Measurements from ENCODE around the gene SERPINE1.
A peak's percentile ranks its signal among the peaks of the same experiment; 100 is the strongest.

Gene SERPINE1

DNA sequence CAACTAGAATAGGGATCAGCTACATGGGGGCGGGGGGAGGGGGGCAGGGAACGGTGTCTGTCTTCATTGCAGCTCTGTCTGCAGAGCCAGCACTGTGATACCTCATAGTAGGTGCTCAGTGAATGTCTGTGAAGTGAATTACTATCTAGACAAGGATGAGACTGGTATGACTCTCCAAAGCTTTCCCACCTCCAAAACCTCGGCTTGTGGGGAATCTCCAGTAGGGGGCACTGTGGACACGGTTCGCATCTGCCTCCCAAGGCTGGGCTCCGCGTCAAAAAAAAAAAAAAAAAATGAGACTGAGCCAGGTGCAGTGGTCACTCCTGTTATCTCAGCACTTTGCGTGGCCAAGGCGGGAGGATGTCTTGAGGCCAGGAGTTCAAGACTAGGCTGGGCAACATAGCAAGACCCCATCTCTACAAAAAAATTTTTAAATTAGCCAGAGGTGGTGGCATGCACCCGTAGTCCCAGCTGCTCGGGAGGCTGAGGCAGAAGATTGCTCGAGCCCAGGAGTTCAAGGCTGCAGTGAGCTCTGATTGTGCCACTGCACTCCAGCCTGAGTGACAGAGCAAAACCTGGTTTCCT, 32.0 kb upstream of the SERPINE1 start:
- DNase-seq (ENCODE audit: low read depth): peak; percentile 77
- no peak overlapping the region for H3K4me3 ChIP-seq (ENCODE audit: low read depth, low read length)

DNA sequence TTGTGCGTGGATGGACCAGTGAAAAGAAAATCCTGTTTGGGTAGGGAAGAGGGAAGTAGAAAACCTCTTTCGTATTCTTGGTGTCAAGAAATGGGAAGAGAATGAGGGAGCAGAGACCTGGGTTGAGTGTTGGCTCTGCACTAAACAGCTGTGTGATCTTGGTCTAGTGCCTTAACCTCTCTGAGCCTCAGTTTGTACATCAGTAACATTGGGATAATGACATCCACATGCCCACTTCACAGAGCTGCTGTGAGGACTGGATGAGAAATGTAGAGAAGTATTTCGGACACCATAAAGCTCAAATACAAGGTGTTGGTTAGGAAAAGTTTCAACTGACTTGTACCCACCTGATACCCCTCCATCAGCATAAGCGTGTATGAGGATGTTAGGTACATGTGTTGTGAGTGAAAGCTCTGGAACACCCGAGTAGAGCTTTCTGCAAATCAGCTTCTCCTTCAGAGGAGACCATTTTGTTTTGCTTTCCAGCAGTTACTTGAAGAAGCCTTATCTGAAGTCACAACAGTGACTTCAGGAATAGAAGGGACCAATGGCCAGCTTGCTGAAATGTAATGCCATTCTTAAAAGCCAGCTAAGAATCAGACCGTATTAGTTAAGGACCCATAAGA, 30.5 kb upstream of the SERPINE1 start:
- no peak overlapping the region for H3K4me3 ChIP-seq (ENCODE audit: low read depth, low read length)
- DNase-seq (ENCODE audit: low read depth): no peak
- no peak for TF ChIP-seq MYC (IDR thresholded peaks at IDR 0.05; ENCODE audit: low read depth, low read length)
- TF ChIP-seq, protein P1, sequence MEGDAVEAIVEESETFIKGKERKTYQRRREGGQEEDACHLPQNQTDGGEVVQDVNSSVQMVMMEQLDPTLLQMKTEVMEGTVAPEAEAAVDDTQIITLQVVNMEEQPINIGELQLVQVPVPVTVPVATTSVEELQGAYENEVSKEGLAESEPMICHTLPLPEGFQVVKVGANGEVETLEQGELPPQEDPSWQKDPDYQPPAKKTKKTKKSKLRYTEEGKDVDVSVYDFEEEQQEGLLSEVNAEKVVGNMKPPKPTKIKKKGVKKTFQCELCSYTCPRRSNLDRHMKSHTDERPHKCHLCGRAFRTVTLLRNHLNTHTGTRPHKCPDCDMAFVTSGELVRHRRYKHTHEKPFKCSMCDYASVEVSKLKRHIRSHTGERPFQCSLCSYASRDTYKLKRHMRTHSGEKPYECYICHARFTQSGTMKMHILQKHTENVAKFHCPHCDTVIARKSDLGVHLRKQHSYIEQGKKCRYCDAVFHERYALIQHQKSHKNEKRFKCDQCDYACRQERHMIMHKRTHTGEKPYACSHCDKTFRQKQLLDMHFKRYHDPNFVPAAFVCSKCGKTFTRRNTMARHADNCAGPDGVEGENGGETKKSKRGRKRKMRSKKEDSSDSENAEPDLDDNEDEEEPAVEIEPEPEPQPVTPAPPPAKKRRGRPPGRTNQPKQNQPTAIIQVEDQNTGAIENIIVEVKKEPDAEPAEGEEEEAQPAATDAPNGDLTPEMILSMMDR (IDR thresholded peaks at IDR 0.05; ENCODE audit: low read depth, low read length): no peak
- TF ChIP-seq POLR2A (IDR thresholded peaks at IDR 0.05; ENCODE audit: extremely low read depth, insufficient read length): no peak

More for the DNA sequence above, 32.0 kb upstream of the SERPINE1 start:
- TF ChIP-seq, protein P2, sequence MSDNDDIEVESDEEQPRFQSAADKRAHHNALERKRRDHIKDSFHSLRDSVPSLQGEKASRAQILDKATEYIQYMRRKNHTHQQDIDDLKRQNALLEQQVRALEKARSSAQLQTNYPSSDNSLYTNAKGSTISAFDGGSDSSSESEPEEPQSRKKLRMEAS (IDR thresholded peaks at IDR 0.05; ENCODE audit: low read depth, low read length): no peak
- no peak for TF ChIP-seq POLR2A (IDR thresholded peaks at IDR 0.05; ENCODE audit: extremely low read depth, insufficient read length)
- TF ChIP-seq, protein P1 (IDR thresholded peaks at IDR 0.05; ENCODE audit: low read depth, low read length): peak; percentile 93
- TF ChIP-seq MYC (IDR thresholded peaks at IDR 0.05; ENCODE audit: low read depth, low read length): 0 out of 2 replicates have a peak, but pooled peaks have one; percentile 5

DNA sequence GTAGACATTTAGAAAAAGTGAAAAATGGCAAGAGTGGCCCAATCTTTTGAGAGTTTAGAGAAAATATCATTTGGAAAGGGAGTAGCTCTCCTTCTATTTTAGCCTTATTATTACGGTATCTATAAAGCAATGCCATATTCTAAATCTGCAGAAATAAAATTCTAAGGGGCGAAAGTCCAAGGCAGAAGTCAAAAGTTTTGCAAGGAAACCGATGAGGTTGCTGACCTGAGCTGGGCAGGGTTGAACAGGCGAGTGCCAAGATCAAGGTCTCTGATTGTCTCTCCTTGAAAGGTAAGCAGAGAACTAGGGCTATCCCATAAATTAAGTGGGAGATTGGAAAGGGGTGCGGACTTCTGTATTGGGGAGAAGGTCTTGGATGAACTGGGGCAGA, 30.0 kb upstream of the SERPINE1 start:
- TF ChIP-seq, protein P1 (IDR thresholded peaks at IDR 0.05; ENCODE audit: low read depth, low read length): no peak
- TF ChIP-seq MYC (IDR thresholded peaks at IDR 0.05; ENCODE audit: low read depth, low read length) (no peak), POLR2A (IDR thresholded peaks at IDR 0.05; ENCODE audit: extremely low read depth, insufficient read length) (no peak)
- TF ChIP-seq, protein P2 (IDR thresholded peaks at IDR 0.05; ENCODE audit: low read depth, low read length): no peak
- DNase-seq (ENCODE audit: low read depth): no peak
- no peak overlapping the region for H3K4me3 ChIP-seq (ENCODE audit: low read depth, low read length)

DNA sequence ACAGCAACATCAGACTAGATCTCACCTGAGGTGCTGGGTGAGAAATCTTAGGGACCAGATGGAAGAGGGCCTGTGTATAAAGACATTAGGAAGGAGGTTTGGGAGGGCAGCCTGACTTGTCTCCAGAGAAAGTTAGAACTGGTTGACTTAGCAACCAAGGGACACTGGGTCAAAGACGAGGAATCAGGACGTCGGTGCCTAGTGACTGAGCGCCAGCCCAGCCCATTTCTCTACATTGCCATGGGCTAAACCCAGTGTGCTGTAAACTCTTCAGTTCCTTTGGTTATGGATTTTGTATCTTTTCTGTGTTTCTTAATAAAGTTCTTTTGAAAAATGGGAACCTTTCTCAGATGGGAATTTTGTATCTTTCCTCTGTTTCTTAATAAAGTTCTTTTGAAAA, 29.3 kb upstream of the SERPINE1 start:
- no peak overlapping the region for H3K4me3 ChIP-seq (ENCODE audit: low read depth, low read length)
- TF ChIP-seq MYC (IDR thresholded peaks at IDR 0.05; ENCODE audit: low read depth, low read length): no peak
- TF ChIP-seq, protein P2 (IDR thresholded peaks at IDR 0.05; ENCODE audit: low read depth, low read length): no peak
- TF ChIP-seq POLR2A (IDR thresholded peaks at IDR 0.05; ENCODE audit: extremely low read depth, insufficient read length): no peak
- TF ChIP-seq, protein P1 (IDR thresholded peaks at IDR 0.05; ENCODE audit: low read depth, low read length): no peak
- no peak for DNase-seq (ENCODE audit: low read depth)

DNA sequence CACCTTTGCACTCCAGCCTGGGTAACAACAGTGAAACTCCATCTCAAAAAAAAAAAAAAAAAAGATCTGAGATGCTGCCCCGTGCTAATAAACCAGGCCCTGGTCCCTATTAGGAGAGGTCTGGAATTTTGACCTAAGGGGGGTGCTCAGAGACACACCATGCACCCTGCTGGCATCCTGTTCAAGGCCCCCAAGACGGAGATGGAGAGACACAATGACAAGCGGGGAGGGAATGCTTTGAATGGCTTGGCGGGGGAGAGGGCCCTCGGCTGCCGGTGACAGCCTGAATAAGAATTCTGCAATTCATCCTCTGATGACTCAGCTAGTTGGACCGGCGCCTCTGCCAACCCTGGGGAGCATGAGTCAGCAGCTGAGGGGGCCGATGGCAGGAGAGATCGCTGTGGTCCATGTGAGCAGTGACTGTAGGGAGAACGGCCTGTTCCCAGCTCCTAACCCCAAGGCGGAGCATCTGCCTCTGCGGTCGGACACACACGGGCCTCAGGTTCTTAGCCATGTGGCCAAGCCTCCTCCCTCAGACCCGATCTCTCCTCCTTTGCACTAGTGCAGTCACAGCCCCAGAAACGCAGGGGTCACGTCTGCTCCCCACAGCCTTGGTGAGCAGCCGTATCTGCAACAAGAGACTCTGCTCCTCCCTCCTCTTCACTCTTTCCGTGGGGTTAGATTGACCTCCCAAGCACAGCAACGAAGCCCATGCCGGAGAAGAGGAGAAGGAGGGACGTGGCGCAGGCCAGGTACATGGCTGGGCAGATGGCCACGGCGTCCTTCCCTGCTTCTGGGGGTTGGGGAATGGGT, 26.7 kb upstream of the SERPINE1 start:
- H3K4me3 ChIP-seq (ENCODE audit: low read depth, low read length): peak overlapping the region; percentile 6
- peak; percentile 99 for DNase-seq (ENCODE audit: low read depth)
- TF ChIP-seq, protein P1 (IDR thresholded peaks at IDR 0.05; ENCODE audit: low read depth, low read length): no peak
- TF ChIP-seq MYC (IDR thresholded peaks at IDR 0.05; ENCODE audit: low read depth, low read length) (peak; percentile 41; the same call in 1 of the 2 replicates), POLR2A (IDR thresholded peaks at IDR 0.05; ENCODE audit: extremely low read depth, insufficient read length) (no peak)
- TF ChIP-seq, protein P2 (IDR thresholded peaks at IDR 0.05; ENCODE audit: low read depth, low read length): peak; percentile 88
